HEK293 (cell line): ENCODE data around the gene RPS6KC1.

Experiments used
- ATF2 ChIP-seq: fragments of 450-650 bp; formaldehyde crosslinking; IDR thresholded peaks from 2 replicates; pipeline ENCODE4 v1.5.1; 2016; ENCODE audit warnings: missing biosample characterization, missing genetic modification characterization, low read depth
- PBX3 ChIP-seq: sonication (generic); formaldehyde crosslinking; IDR thresholded peaks from 2 replicates; pipeline ENCODE4 v1.8.1; 2022; ENCODE audit warnings: mild to moderate bottlenecking, moderate library complexity, missing genetic modification reagents
- PRDM1 ChIP-seq: fragments of 450-650 bp; formaldehyde crosslinking; IDR thresholded peaks from 2 replicates; pipeline ENCODE4; 2016; ENCODE audit warnings: missing biosample characterization, missing genetic modification characterization
- REST ChIP-seq: fragments of 450-650 bp; formaldehyde crosslinking; IDR thresholded peaks from 2 replicates; pipeline ENCODE4 v1.5.1; 2016; ENCODE audit warnings: missing biosample characterization, missing genetic modification characterization
- SP3 ChIP-seq: fragments of 450-650 bp; formaldehyde crosslinking; IDR thresholded peaks from 2 replicates; pipeline ENCODE4 v1.5.1; 2016; ENCODE audit warnings: missing biosample characterization, missing genetic modification characterization
- YY1 ChIP-seq: fragments of 450-650 bp; formaldehyde crosslinking; IDR thresholded peaks from 2 replicates; pipeline ENCODE4 v1.5.1; 2018; ENCODE audit warnings: missing biosample characterization, missing genetic modification characterization
- ZFP37 ChIP-seq: fragments of 450-650 bp; formaldehyde crosslinking; IDR thresholded peaks from 2 replicates; pipeline ENCODE4 v1.5.1; 2016; ENCODE audit warnings: missing biosample characterization, missing genetic modification characterization
- ZNF112 ChIP-seq: fragments of 450-650 bp; formaldehyde crosslinking; IDR thresholded peaks from 2 replicates; pipeline ENCODE4 v1.5.0; 2017; ENCODE audit warnings: missing biosample characterization, missing genetic modification characterization
- ZNF174 ChIP-seq: fragments of 450-650 bp; formaldehyde crosslinking; IDR thresholded peaks from 2 replicates; pipeline ENCODE4 v1.5.0; 2017; ENCODE audit warnings: missing biosample characterization, mild to moderate bottlenecking, missing genetic modification characterization
- ZNF311 ChIP-seq: fragments of 450-650 bp; formaldehyde crosslinking; IDR thresholded peaks from 2 replicates; pipeline ENCODE4 v1.5.1; 2017; ENCODE audit warnings: missing biosample characterization, missing genetic modification characterization, borderline replicate concordance
- ZNF776 ChIP-seq: fragments of 450-650 bp; formaldehyde crosslinking; IDR thresholded peaks from 2 replicates; pipeline ENCODE4 v1.5.0; 2017; ENCODE audit warnings: missing biosample characterization, missing genetic modification characterization, borderline replicate concordance
- ZNF785 ChIP-seq: fragments of 450-650 bp; formaldehyde crosslinking; IDR thresholded peaks from 2 replicates; pipeline ENCODE4 v1.5.1; 2016; ENCODE audit warnings: missing biosample characterization, missing genetic modification characterization
- TF ChIP-seq, protein P1 (sequence below): fragments of 450-650 bp; formaldehyde crosslinking; IDR thresholded peaks from 2 replicates; pipeline ENCODE4 v1.5.1; 2016; ENCODE audit warnings: missing biosample characterization, missing genetic modification characterization
- TF ChIP-seq, protein P2 (sequence below): fragments of 450-650 bp; formaldehyde crosslinking; IDR thresholded peaks from 2 replicates; pipeline ENCODE4 v1.5.1; 2016; ENCODE audit warnings: missing biosample characterization, missing genetic modification characterization, low read depth

DNA sequence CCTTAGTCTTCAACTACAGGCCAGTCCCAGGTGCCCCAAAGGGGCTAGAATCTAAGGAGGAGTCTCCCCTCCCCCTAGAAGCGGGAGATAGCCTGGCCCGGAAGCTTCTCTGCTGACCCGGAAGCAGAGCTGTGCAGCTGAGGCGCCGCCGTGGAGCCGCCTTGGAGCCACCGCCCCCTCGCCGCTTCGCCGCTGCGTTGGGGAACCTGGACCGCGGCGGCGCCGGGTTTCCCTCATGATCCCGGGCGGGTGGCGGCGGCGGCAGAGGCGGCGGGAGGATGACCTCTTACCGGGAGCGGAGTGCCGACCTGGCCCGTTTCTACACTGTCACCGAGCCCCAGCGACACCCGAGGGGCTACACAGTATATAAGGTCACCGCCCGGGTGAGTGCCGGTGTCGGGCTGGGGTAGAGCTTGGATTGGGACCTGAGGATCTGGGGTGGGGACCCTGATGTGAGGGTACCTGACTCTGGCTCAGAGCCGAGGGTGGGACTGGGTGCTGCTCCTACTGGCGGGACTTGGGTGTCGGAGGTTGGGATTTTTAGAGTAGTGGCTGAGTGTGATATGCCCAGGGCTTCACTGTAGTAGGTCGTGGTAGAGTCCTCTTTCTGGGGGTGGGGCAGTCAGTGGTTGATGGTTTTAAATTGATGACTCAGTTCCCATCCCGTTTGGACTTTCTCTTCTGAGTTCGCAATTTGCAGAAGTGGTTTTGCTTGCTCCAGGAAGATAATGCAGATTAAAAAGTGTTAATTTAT lies at the start of gene RPS6KC1:
- TF ChIP-seq, protein P1, sequence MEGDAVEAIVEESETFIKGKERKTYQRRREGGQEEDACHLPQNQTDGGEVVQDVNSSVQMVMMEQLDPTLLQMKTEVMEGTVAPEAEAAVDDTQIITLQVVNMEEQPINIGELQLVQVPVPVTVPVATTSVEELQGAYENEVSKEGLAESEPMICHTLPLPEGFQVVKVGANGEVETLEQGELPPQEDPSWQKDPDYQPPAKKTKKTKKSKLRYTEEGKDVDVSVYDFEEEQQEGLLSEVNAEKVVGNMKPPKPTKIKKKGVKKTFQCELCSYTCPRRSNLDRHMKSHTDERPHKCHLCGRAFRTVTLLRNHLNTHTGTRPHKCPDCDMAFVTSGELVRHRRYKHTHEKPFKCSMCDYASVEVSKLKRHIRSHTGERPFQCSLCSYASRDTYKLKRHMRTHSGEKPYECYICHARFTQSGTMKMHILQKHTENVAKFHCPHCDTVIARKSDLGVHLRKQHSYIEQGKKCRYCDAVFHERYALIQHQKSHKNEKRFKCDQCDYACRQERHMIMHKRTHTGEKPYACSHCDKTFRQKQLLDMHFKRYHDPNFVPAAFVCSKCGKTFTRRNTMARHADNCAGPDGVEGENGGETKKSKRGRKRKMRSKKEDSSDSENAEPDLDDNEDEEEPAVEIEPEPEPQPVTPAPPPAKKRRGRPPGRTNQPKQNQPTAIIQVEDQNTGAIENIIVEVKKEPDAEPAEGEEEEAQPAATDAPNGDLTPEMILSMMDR (tag by site-specific recombination): peak; percentile 44; the same call in 1 of the 2 replicates
- TF ChIP-seq ZNF776 (tag by site-specific recombination): no peak
- TF ChIP-seq YY1: 0 out of 2 replicates have a peak, but pooled peaks have one; percentile 25
- 0 out of 2 replicates have a peak, but pooled peaks have one; percentile 54 for TF ChIP-seq PBX3 (CRISPR knock-in tag)
- TF ChIP-seq ZNF785 (tag by site-specific recombination): no peak
- no peak for TF ChIP-seq ZNF311 (tag by site-specific recombination)
- TF ChIP-seq ATF2 (tag by site-specific recombination): no peak
- TF ChIP-seq ZNF174 (tag by site-specific recombination): no peak
- TF ChIP-seq ZNF112 (tag by site-specific recombination): no peak
- peak; percentile 58; the same call in 1 of the 2 replicates for TF ChIP-seq SP3 (tag by site-specific recombination)
- no peak for TF ChIP-seq ZFP37
- TF ChIP-seq, protein P2, sequence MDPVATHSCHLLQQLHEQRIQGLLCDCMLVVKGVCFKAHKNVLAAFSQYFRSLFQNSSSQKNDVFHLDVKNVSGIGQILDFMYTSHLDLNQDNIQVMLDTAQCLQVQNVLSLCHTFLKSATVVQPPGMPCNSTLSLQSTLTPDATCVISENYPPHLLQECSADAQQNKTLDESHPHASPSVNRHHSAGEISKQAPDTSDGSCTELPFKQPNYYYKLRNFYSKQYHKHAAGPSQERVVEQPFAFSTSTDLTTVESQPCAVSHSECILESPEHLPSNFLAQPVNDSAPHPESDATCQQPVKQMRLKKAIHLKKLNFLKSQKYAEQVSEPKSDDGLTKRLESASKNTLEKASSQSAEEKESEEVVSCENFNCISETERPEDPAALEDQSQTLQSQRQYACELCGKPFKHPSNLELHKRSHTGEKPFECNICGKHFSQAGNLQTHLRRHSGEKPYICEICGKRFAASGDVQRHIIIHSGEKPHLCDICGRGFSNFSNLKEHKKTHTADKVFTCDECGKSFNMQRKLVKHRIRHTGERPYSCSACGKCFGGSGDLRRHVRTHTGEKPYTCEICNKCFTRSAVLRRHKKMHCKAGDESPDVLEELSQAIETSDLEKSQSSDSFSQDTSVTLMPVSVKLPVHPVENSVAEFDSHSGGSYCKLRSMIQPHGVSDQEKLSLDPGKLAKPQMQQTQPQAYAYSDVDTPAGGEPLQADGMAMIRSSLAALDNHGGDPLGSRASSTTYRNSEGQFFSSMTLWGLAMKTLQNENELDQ: no peak
- no peak for TF ChIP-seq REST (tag by site-specific recombination)
- peak; percentile 57; the same call in 1 of the 2 replicates for TF ChIP-seq PRDM1 (tag by site-specific recombination)
